HepG2 (cell line): ENCODE results near the gene SLC4A11. TPM values are rescaled to one million over a fixed set of nuclear protein-coding genes. Genes with fewer than 3 reads are reported as not detected.

Experiments used
- DBP ChIP-seq: sonication (generic); formaldehyde crosslinking; IDR thresholded peaks from 2 replicates; pipeline ENCODE4 v1.4.0; 2020; ENCODE audit warnings: missing genetic modification reagents; ENCODE audit errors: not compliant biosample characterization
- DMTF1 ChIP-seq: sonication (generic); formaldehyde crosslinking; IDR thresholded peaks from 2 replicates; pipeline ENCODE4 v1.4.0; 2020; ENCODE audit warnings: mild to moderate bottlenecking, missing genetic modification reagents
- FOSL1 ChIP-seq: sonication (generic); formaldehyde crosslinking; IDR thresholded peaks from 2 replicates; pipeline ENCODE4 v1.9.0; 2021; ENCODE audit warnings: missing genetic modification reagents, borderline replicate concordance
- GABPA ChIP-seq, 2 experiments: IDR thresholded peaks; 2 replicates each; pipeline ENCODE4 v1.6.1; 2011 to 2016; ENCODE audit warnings: low read depth in 2 of 2, low read length in 1 of 2, missing biosample characterization in 1 of 2, missing genetic modification characterization in 1 of 2
- LCORL ChIP-seq, 2 experiments: fragments of 450-650 bp in 1 of 2; sonication (generic) in 1 of 2; formaldehyde crosslinking in 1 of 2; IDR thresholded peaks; 2 replicates each; pipeline versions ENCODE4 v1.5.0 to v1.6.1; 2017 to 2020; ENCODE audit warnings: antibody characterized with exemption in 1 of 2, missing genetic modification reagents in 1 of 2
- TFE3 ChIP-seq: IDR thresholded peaks from 2 replicates; pipeline ENCODE4 v1.6.1; 2016
- ZBTB3 ChIP-seq: sonication (generic); formaldehyde crosslinking; IDR thresholded peaks from 2 replicates; pipeline ENCODE4 v1.4.0; 2020; ENCODE audit warnings: low read depth, mild to moderate bottlenecking, moderate library complexity, missing genetic modification reagents, borderline replicate concordance
- ZBTB43 ChIP-seq: sonication (generic); formaldehyde crosslinking; conservative IDR thresholded peaks from 2 replicates; pipeline ENCODE4 v1.4.0; 2020; ENCODE audit warnings: missing genetic modification reagents
- ZFP82 ChIP-seq: sonication (generic); formaldehyde crosslinking; IDR thresholded peaks from 2 replicates; pipeline ENCODE4 v1.5.1; 2020; ENCODE audit warnings: mild to moderate bottlenecking, missing genetic modification reagents, borderline replicate concordance
- ZNF317 ChIP-seq: sonication (generic); formaldehyde crosslinking; IDR thresholded peaks from 2 replicates; pipeline ENCODE4 v1.5.0; 2020; ENCODE audit warnings: mild to moderate bottlenecking, missing genetic modification reagents
- polyA plus RNA-seq, 8 experiments: library from polyadenylated mRNA; depleted of rRNA in 3 of 8; stranded (reverse) in 7 of 8; unstranded in 1 of 8; fragments of >200 nt; fragmentation: Illumina TruSeq in 4 of 8; extraction: Trizol in 4 of 8; gene quantifications; 2 replicates each; pipeline versions ENCODE4 v1.2.1 to v1.2.3, GENCODE V29; 2011 to 2016; ENCODE audit warnings: low read depth in 4 of 8, missing spikeins in 1 of 8, mixed read lengths in 1 of 8; ENCODE audit not compliant: insufficient read depth in 1 of 8
- total RNA-seq, 5 experiments: library from RNA; depleted of rRNA; stranded (reverse); fragments of >200 nt; fragmentation: Illumina TruSeq; extraction: Trizol; gene quantifications; 2 replicates each; pipeline ENCODE4 v1.2.3, GENCODE V29; 2016; ENCODE audit warnings: low read depth in 1 of 5
- TF ChIP-seq, protein P1 (sequence below): sonication (generic); formaldehyde crosslinking; IDR thresholded peaks from 2 replicates; pipeline ENCODE4 v1.5.0; 2020; ENCODE audit warnings: mild to moderate bottlenecking, low read depth, missing genetic modification reagents, borderline replicate concordance

Gene SLC4A11
- total and polyA plus RNA-seq, 2 of the 13 experiments (the other 11 are each of a cell fraction or from before 2014, with no cell fraction given), result 3.9 to 27.0 TPM

DNA sequence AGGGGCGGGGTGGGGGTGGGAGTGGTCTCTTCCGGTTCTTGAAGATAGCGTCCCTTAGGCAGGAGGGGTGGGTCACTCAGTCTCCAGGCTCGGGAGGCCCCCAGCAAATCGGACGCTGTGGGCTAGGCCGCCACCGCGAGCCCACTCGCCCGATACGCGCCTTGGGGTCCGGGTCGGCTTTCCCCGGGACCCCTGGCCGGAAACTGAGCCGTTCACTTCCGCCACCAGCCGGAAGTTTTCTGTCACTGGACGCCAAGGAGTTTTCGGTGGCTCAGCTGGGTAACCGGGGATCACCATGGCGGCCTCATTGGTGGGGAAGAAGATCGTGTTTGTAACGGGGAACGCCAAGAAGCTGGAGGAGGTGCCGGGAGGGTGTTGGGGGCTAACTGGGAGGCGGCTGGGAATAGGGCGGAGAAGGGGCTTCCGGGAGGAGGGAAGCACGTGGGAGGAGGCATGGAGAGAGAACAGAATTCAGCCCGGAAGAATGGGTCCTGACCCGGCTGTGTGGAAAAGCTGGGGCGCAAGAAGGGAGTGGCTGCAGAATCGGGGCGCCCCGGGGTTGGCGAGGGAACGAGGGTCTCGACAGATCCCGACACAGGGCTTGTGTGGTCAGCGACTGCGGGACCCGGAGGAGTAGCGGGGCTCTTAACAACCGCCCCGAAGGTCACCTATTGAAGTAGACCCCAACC lies 29.6 kb downstream of the SLC4A11 start, which contains the start of gene ITPA (continued):
- no peak for TF ChIP-seq DMTF1 (CRISPR knock-in tag)
- no peak for TF ChIP-seq FOSL1 (CRISPR knock-in tag)
- TF ChIP-seq ZBTB43 (CRISPR knock-in tag), result no peak
- TF ChIP-seq ZBTB3 (CRISPR knock-in tag), result peak; percentile 82; the same call in 1 of the 2 replicates
- TF ChIP-seq GABPA (IDR thresholded peaks at IDR 0.05; ENCODE audit: low read depth, low read length), result peak; percentile 92
- TF ChIP-seq GABPA (CRISPR knock-in tag; IDR thresholded peaks at IDR 0.05; ENCODE audit: low read depth), result peak; percentile 99
- peak; percentile 71; the same call in 1 of the 2 replicates for TF ChIP-seq ZNF317 (CRISPR knock-in tag)
- no peak for TF ChIP-seq ZFP82 (CRISPR knock-in tag)
- no peak for TF ChIP-seq LCORL (IDR thresholded peaks at IDR 0.05)
- no peak; the same call in 1 of the 2 replicates for TF ChIP-seq LCORL (CRISPR knock-in tag; IDR thresholded peaks at IDR 0.05)
- no peak for TF ChIP-seq DBP (CRISPR knock-in tag)
- TF ChIP-seq TFE3 (CRISPR knock-in tag), result peak; percentile 59; the same call in 1 of the 2 replicates
- TF ChIP-seq, protein P1, sequence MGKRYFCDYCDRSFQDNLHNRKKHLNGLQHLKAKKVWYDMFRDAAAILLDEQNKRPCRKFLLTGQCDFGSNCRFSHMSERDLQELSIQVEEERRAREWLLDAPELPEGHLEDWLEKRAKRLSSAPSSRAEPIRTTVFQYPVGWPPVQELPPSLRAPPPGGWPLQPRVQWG, result peak; percentile 19; the same call in 1 of the 2 replicates
